ENCODE results near the gene CDH18.

The CDH18 gene

GRCh38 chr5:19555876-19556275 is 432.1 kb downstream of the CDH18 start:
- no peak for DNase-seq

GRCh38 chr5:19555436-19555835 is 432.6 kb downstream of the CDH18 start:
- DNase-seq = no peak

- DNase-seq = no peak
Observed at GRCh38 chr5:19554524-19554923, 433.5 kb downstream of the CDH18 start.

GRCh38 chr5:19547640-19548039 is 440.4 kb downstream of the CDH18 start:
- no peak for DNase-seq

- DNase-seq = no peak
Observed at GRCh38 chr5:19546521-19546920, 441.5 kb downstream of the CDH18 start.

- DNase-seq = no peak
Observed at GRCh38 chr5:19538607-19539006, 449.4 kb downstream of the CDH18 start.

GRCh38 chr5:19536387-19536786 is 451.6 kb downstream of the CDH18 start:
- no peak for DNase-seq

- no peak for DNase-seq
Observed at GRCh38 chr5:19534751-19535150, 453.2 kb downstream of the CDH18 start.

GRCh38 chr5:19532936-19533335 is 455.1 kb downstream of the CDH18 start:
- no peak for DNase-seq

GRCh38 chr5:19531374-19531952 is 456.5 kb downstream of the CDH18 start:
- no peak for DNase-seq

- no peak for DNase-seq
Observed at GRCh38 chr5:19519448-19519847, 468.6 kb downstream of the CDH18 start.

- DNase-seq = no peak
Observed at GRCh38 chr5:19498852-19499251, 489.1 kb downstream of the CDH18 start.

GRCh38 chr5:19497229-19497815 is 490.7 kb downstream of the CDH18 start:
- no peak for DNase-seq

- DNase-seq = no peak
Observed at GRCh38 chr5:19496056-19496455, 491.9 kb downstream of the CDH18 start.

- DNase-seq = no peak
Observed at GRCh38 chr5:19492861-19493260, 495.1 kb downstream of the CDH18 start.

- no peak for DNase-seq
Observed at GRCh38 chr5:19488786-19489185, 499.2 kb downstream of the CDH18 start.

- no peak for DNase-seq
Observed at GRCh38 chr5:19487480-19487879, 500.5 kb downstream of the CDH18 start.

GRCh38 chr5:19479562-19479961 is 508.4 kb downstream of the CDH18 start:
- DNase-seq = no peak

GRCh38 chr5:19462019-19462418 is 526.0 kb downstream of the CDH18 start:
- DNase-seq = no peak

GRCh38 chr5:19424506-19424905 is 563.5 kb downstream of the CDH18 start:
- DNase-seq = no peak
